M059J (cell line): ENCODE results near the gene CEP164. TPM values are rescaled to one million over a fixed set of nuclear protein-coding genes. Genes with fewer than 3 reads are reported as not detected.

Source experiments
- DNase-seq: peaks from one replicate; pipeline ENCODE4 v3.0.0-alpha.2; 2012; ENCODE audit warnings: low read depth
- total RNA-seq: library from RNA; depleted of rRNA; stranded (reverse); fragments of >200 nt; shearing (Covaris generic); gene quantifications from 2 replicates; pipeline ENCODE4 v1.2.3, GENCODE V29; 2014

CEP164 gene
- total RNA-seq, 1 experiment from 2014 or later, result 20.6 TPM

- no peak for DNase-seq
These were observed 92.9 kb downstream of the CEP164 start for GRCh38 chr11:117420598-117420997.

- no peak for DNase-seq
These were observed 93.4 kb downstream of the CEP164 start for GRCh38 chr11:117421041-117421440.

- DNase-seq, result no peak
These were observed 93.8 kb downstream of the CEP164 start for GRCh38 chr11:117421476-117421875.

- DNase-seq, result no peak
These were observed 95.5 kb downstream of the CEP164 start for GRCh38 chr11:117423046-117423575.

- DNase-seq, result no peak
These were observed 97.1 kb downstream of the CEP164 start for GRCh38 chr11:117424781-117425180.

GRCh38 chr11:117425679-117426296 is 98.1 kb downstream of the CEP164 start:
- no peak for DNase-seq

GRCh38 chr11:117426297-117426685 is 98.6 kb downstream of the CEP164 start:
- DNase-seq, result peak; percentile 45

- no peak for DNase-seq
These were observed 99.3 kb downstream of the CEP164 start for GRCh38 chr11:117426941-117427340.

GRCh38 chr11:117427356-117427874 is 99.8 kb downstream of the CEP164 start:
- no peak for DNase-seq

GRCh38 chr11:117428186-117428855 is 100.7 kb downstream of the CEP164 start:
- DNase-seq, result no peak

- no peak for DNase-seq
These were observed 101.2 kb downstream of the CEP164 start for GRCh38 chr11:117428856-117429229.

- no peak for DNase-seq
These were observed 102.8 kb downstream of the CEP164 start for GRCh38 chr11:117430293-117430955.

GRCh38 chr11:117431436-117431835 is 103.8 kb downstream of the CEP164 start:
- no peak for DNase-seq

- no peak for DNase-seq
These were observed 106.1 kb downstream of the CEP164 start for GRCh38 chr11:117433717-117434116.

- no peak for DNase-seq
These were observed 106.8 kb downstream of the CEP164 start for GRCh38 chr11:117434481-117434880.

- no peak for DNase-seq
These were observed 107.7 kb downstream of the CEP164 start for GRCh38 chr11:117435326-117435725.

GRCh38 chr11:117437041-117437790 is 109.6 kb downstream of the CEP164 start:
- no peak for DNase-seq

- no peak for DNase-seq
These were observed 110.1 kb downstream of the CEP164 start for GRCh38 chr11:117437791-117438130.

- DNase-seq, result peak; percentile 49
These were observed 110.8 kb downstream of the CEP164 start for GRCh38 chr11:117438371-117439000.

GRCh38 chr11:117439256-117439655 is 111.6 kb downstream of the CEP164 start:
- no peak for DNase-seq

- DNase-seq, result no peak
These were observed 112.6 kb downstream of the CEP164 start for GRCh38 chr11:117440258-117440657.
